ENCODE results near the gene SLC12A8. TPM values are rescaled to one million over a fixed set of nuclear protein-coding genes. Genes with fewer than 3 reads are reported as not detected.
A peak's percentile ranks its signal among the peaks of the same experiment; 100 is the strongest.

SLC12A8 gene
- total RNA-seq, 2 donors from 2014 or later = 20.7 to 33.7 TPM

DNA sequence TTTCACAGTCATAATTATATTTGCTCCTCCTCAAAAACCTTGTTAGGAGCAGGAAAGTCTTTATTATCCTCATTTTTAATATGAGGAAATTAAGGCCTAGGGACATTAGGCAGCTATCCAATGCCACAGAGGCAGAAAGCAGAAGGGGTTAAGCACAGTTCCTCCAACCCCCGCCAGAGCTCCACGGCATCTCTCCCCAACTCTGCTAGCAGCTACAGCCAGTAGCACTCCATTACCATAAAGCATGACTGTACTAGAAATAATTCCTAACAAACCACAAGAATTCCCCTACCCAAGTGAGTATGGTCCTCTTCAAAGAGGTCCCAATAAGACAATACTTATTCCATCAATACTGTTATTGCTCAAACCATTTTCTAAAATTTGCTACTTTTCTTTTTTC, 166.6 kb downstream of the SLC12A8 start:
- intact Hi-C loops (cut with DNase I) = no loop called here
- no peak overlapping the region for H3K4me3 ChIP-seq
- H3K27me3 ChIP-seq = no peaks in the 10 kb centered on the region
- no peaks in the 10 kb centered on the region for H3K4me1 ChIP-seq
- no peak for DNase-seq
- no peak overlapping the region for H3K9ac ChIP-seq (ENCODE audit: low read depth in 2 of 2, low read length in 2 of 2)
- no peak overlapping the region for H3K27ac ChIP-seq
- H3K9me3 ChIP-seq = no peaks in the 10 kb centered on the region
- no peaks in the 10 kb centered on the region for H3K36me3 ChIP-seq
- TF ChIP-seq, protein P1, sequence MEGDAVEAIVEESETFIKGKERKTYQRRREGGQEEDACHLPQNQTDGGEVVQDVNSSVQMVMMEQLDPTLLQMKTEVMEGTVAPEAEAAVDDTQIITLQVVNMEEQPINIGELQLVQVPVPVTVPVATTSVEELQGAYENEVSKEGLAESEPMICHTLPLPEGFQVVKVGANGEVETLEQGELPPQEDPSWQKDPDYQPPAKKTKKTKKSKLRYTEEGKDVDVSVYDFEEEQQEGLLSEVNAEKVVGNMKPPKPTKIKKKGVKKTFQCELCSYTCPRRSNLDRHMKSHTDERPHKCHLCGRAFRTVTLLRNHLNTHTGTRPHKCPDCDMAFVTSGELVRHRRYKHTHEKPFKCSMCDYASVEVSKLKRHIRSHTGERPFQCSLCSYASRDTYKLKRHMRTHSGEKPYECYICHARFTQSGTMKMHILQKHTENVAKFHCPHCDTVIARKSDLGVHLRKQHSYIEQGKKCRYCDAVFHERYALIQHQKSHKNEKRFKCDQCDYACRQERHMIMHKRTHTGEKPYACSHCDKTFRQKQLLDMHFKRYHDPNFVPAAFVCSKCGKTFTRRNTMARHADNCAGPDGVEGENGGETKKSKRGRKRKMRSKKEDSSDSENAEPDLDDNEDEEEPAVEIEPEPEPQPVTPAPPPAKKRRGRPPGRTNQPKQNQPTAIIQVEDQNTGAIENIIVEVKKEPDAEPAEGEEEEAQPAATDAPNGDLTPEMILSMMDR (IDR thresholded peaks at IDR 0.05) = no peak

DNA sequence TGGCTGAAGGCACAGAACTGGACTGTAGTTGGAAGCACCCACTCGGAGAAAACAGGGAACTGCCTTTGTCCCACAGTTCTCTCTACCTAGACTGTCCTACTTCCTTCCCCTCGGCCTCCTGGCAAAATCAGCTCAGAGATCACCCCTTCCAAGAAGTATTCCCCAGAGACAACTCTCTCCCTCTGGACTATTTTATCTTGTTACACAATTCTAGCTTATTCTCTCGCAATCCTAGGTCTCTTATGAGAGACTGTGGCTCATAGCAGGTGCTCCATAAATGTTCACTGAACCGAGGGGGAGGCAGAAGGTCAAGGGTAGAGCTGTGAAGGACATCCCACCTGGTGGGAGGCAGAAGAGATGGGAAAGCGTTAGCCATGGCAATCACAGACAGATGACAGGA, 167.4 kb downstream of the SLC12A8 start:
- Histone ChIP-seq H3K27ac (no peak overlapping the region), H3K9ac (ENCODE audit: low read depth in 2 of 2, low read length in 2 of 2) (no peak overlapping the region)
- intact Hi-C loops (cut with DNase I) = no loop called here

DNA sequence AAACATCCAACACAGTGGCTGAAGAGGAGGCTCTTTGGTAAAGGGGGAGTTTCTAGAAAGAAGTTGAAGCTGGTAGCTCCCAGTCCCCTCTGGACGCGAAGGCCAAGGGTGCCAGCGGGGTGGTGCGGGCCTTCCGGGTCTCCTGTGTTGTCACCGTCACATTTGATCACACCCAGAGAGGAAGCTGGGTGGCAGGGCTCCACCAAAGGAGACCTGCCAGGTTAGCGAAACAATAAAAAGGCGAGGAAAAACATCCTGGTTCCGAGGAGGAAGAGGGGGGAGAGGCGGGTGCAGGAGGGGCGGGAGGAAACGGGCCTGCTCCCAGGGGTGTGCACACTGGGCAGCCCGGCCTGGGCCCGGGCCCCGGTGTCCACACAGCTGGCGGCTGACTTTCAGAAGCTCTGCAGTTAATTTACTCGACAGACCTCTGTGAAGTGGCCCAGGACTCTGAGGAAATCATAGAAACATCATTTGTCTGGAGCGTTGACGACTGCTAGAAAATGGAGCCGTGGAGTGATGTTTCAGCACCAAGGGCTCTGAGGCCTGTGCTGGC, 168.9 kb downstream of the SLC12A8 start:
- no peaks in the 10 kb centered on the region for H3K36me3 ChIP-seq
- peak; percentile 77 for DNase-seq
- H3K9me3 ChIP-seq = no peaks in the 10 kb centered on the region
- H3K27me3 ChIP-seq = no peaks in the 10 kb centered on the region
- TF ChIP-seq, protein P1 (IDR thresholded peaks at IDR 0.05) = no peak
- peak overlapping the region; percentile 66 for H3K27ac ChIP-seq
- intact Hi-C loops (cut with DNase I) = loop anchor here (5.0 kb wide), 1 partner anchor 41 kb away; no protein-coding TSS in a partner anchor
- peak overlapping the region in 1 of 2 donors; percentile 15 for H3K9ac ChIP-seq (ENCODE audit: low read depth in 2 of 2, low read length in 2 of 2)
- no peak overlapping the region for H3K4me3 ChIP-seq
- no peaks in the 10 kb centered on the region for H3K4me1 ChIP-seq

More for the DNA sequence above, 167.4 kb downstream of the SLC12A8 start:
- H3K4me1 ChIP-seq = no peaks in the 10 kb centered on the region
- no peaks in the 10 kb centered on the region for H3K27me3 ChIP-seq
- no peaks in the 10 kb centered on the region for H3K9me3 ChIP-seq
- no peak overlapping the region for H3K4me3 ChIP-seq
- DNase-seq = no peak
- H3K36me3 ChIP-seq = no peaks in the 10 kb centered on the region
- TF ChIP-seq, protein P1 (IDR thresholded peaks at IDR 0.05) = no peak

DNA sequence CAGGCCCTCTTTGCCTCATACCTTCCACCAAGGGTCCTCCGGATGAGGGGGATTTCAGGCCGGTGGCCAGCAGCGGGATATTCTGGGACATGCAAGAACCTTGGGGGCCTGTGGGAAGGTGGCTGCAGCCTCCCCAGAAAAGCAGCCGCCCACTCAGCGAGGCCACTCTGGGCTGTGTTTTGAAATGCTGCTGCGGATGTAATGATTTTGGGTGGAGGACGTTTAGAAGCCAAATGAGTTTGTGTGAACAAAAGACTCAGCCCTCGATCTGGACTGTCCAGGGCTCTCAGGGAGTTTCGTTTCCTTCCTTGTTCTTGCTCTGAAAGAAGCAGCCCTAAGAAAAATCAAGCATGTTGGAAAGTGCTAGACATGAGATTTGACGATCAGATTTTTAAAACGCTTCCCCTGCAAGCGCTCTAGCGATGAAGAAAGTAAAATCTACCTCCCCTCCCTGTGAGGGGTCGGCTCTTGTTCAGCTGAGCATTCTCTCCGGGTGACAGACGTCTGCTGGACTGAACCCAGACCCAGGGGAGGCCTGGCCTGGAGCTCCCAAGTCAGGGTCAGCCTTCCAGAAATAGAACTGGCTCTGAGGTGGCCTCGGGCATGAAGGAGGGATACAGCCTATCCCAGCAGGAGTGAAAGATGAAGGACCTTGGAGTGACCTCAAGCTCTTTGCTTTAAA, 169.7 kb downstream of the SLC12A8 start:
- no peak for DNase-seq
- Histone ChIP-seq H3K27ac (peak overlapping the region; percentile 66), H3K9me3 (no peaks in the 10 kb centered on the region), H3K4me3 (no peak overlapping the region), H3K27me3 (no peaks in the 10 kb centered on the region), H3K4me1 (no peaks in the 10 kb centered on the region), H3K9ac (ENCODE audit: low read depth in 2 of 2, low read length in 2 of 2) (peak overlapping the region in 1 of 2 donors; percentile 44), H3K36me3 (no peaks in the 10 kb centered on the region)
- intact Hi-C loops (cut with DNase I) = loop anchor here (5.0 kb wide), 1 partner anchor 41 kb away; no protein-coding TSS in a partner anchor
- TF ChIP-seq, protein P1 (IDR thresholded peaks at IDR 0.05) = no peak

DNA sequence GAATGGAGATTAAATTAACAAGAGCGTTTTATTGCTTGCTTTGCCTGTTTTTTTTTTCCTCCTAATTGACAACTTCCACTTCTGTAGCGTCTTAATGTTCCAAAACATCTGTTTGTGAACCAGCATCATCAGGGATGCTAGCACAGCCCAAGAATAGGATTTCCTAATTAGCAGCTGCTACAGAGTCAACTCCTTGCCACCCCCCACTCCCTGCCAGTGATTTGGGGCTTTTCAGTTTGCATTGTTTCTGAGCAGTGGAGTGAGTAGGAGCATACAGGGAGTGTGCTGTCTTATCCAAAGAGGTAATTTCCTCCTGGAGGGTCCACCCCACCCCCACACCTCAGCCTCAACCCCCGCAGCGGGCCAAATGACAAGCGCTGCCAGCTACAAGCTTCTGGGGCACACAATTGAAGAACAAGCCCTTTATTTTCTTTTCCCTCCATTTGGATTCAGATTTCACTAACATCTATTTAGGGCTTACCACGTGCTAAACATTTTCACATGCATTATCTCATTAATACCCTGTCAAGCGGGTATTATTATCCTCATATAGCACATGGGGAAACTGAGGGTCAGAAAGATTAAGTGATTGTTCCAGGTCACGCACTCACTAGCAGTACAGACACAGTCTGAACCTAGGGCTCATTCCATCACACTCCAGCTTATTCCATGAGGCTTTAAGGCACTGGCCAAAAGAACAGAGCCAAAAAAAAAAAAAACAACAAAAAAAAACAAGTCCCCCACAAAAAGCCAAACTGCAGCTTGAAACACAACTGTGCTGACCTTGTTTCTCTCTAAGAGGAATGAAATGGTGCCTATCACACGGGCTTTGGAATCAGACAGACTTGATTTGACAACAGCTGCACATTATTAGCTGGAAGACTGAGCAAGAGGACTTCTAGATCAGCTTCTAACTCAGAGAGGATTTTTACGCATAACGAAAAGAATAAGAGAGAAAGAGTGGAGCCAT, 173.1 kb downstream of the SLC12A8 start:
- TF ChIP-seq, protein P1 (IDR thresholded peaks at IDR 0.05) = no peak
- peak overlapping the region in 1 of 2 donors; percentile 30 for H3K9ac ChIP-seq (ENCODE audit: low read depth in 2 of 2, low read length in 2 of 2)
- no peak for DNase-seq
- H3K4me3 ChIP-seq = no peak overlapping the region
- peak overlapping the region; percentile 1 for H3K27ac ChIP-seq
- no peaks in the 10 kb centered on the region for H3K36me3 ChIP-seq
- no peaks in the 10 kb centered on the region for H3K4me1 ChIP-seq
- H3K27me3 ChIP-seq = no peaks in the 10 kb centered on the region
- H3K9me3 ChIP-seq = no peaks in the 10 kb centered on the region
- intact Hi-C loops (cut with DNase I) = loop anchor here (5.0 kb wide), 1 partner anchor 37 kb away; no protein-coding TSS in a partner anchor

Measured in colonic mucosa (tissue), 4 donors.